Measurements from ENCODE around the gene TMEM120A. TPM values are rescaled to one million over a fixed set of nuclear protein-coding genes. Genes with fewer than 3 reads are reported as not detected.

TMEM120A gene
- total RNA-seq, 1 donor from 2014 or later = 80.4 TPM

DNA sequence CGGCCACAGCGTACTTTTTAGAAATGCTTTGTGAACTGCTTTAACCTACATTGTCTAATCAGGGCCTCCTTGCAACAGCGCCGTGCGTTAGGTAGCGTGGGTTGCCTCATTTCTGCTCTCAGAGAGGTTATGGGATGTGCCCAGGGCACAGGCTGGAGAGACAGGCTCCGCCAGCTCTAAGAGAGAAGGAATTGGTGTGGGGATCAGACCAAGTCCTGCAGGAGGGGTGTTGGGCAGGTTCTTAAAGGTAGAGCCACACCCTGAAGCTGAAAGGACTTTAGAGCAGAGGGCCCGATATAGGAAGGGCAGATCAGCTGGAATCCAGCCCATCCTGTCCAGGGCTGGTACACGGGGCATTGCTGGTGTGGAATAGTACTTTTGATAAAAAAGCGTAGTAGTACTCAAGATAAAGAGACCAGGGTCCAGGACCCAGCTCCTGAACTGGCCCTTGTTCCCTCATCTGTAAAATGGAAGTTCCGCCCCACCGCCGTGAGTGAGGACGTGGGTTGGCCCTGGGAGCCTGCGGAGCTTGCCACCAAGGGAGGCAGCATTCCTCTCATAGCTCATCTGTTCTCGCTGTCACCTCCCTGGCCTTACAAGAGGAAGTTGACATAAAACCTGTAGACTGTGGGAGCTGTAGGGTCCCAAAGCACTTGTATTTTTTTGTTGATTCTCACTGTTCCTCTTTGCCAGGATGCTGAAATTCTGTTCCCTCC lies 37.2 kb downstream of the TMEM120A start:
- peak; percentile 84 for DNase-seq (ENCODE audit: low spot score)

DNA sequence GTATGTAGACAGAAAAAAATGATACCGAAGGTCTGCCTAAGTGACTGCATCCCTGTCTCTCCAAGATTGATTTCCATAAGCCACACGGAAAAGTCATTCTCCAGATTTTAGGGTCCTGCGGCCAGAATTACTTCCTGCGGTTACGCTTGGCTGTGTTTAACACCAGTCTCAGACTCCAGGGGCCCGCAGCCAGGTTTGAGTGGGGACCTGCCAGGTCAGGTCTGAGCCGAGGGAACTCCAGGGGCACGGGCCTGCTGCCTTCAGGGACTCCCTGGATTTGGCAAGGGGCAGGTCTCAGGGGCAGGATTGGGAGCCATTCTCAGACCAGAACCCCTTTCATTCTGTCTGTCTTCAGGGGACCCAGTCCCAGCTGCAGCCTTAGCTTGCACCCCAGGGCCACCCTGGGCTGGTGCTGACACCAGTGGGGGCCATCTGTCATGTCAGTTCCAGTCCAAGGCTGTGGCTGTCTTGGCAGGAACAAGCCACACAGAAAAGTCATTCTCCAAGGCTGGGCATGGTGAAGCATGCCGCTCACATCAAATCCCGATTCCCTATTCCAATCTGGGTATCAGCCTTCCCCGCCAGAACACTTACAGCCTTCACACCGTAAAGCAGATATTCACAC lies 39.0 kb downstream of the TMEM120A start:
- DNase-seq (ENCODE audit: low spot score) = no peak

DNA sequence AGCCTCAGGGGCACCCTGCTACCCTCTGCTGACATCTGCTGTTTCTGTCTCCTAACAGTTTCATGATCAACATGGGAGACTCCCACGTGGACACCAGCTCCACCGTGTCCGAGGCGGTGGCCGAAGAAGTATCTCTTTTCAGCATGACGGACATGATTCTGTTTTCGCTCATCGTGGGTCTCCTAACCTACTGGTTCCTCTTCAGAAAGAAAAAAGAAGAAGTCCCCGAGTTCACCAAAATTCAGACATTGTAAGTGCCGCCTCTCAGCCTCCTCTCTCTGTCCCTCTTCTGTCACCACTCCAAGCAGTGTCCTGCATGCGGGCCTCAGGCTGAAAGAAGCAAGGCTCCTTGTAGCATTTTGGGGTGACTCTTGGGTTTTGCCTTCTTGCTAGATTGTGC lies 40.5 kb downstream of the TMEM120A start:
- no peak for DNase-seq (ENCODE audit: low spot score)

DNA sequence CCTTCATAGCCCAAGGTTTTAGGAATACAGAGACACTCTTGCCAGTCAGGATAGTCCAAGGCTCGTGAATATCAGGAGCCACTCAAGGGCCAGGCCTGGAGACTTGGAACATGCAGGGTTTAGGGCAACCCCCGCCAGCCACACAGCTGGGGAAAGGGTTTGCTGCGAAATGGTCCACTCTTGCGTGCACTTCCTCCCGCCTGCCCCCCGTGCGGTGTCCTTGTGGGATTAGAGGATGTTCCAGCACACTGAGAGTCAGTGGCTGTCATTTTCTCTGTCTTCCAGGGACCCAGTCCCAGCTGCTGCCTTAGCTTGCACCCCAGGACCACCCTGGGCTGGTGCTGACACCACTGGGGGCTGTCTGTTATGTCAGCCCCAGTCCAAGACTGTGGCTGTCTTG lies 41.0 kb downstream of the TMEM120A start:
- DNase-seq (ENCODE audit: low spot score) = no peak

DNA sequence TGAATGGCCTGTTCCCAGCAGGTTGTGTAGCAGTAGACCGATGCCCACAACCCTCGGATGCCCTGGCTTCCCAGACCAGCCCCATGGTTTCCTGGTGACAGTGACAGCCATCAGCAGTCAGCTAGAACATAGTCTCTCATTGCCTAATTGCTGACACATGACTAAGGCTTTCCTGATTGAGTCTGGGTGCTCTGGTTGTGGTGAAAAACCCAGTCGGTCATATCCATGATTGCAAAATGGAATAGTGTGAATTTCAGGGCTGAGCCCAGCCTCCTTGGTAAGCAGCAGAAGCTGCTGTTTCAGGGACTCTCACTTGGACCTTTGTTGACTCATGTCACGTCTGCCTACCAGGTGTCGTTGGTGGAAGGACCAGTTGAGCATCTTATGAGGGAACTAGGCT lies 42.9 kb downstream of the TMEM120A start:
- no peak for DNase-seq (ENCODE audit: low spot score)

DNA sequence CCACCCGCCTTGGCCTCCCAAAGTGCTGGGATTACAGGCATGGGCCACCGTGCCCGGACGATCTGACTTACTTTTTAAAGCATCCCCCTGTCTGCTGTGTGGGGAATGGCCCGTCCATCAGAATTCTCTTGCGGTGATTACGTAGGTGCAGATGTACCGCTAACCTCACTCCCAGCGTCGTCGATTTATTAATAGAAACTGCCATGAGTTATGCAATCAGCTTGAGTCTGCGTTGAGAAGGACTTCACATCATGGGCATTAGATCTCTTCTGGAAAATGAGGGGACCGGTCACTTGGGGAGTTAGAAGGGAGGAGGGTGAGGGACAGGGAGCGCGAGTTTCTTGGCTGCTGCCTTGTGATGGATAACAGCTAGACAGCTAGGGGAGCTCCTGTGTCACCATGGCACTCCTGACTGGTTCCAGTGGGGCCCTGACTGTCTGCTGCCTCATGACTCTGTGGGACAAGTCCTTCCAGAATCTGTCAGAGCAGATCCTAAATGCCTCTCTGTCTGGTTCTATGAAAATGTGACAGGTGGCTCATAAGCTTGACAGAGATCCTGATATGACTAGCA lies 44.2 kb downstream of the TMEM120A start:
- no peak for DNase-seq (ENCODE audit: low spot score)

DNA sequence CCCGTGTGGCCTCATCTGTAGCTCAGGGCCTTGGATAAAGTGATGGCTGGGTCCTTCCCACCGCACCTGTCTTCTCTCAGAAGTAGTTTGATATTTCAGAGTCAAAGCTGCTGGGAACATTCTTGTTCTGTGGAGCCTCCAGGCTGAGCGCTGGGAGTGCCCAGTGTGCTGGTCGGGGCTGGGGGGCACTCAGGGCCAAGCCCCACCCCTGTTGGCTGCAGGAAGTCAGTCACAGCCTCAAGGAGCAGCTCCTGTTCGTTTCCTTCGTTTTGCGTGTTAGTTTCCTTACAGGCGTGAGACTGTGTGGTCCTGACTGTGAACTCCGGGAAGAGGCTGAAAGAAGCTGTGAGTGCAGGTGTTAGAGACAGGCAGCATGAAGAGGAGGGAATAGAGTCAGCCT lies 46.2 kb downstream of the TMEM120A start:
- no peak for DNase-seq (ENCODE audit: low spot score)

DNA sequence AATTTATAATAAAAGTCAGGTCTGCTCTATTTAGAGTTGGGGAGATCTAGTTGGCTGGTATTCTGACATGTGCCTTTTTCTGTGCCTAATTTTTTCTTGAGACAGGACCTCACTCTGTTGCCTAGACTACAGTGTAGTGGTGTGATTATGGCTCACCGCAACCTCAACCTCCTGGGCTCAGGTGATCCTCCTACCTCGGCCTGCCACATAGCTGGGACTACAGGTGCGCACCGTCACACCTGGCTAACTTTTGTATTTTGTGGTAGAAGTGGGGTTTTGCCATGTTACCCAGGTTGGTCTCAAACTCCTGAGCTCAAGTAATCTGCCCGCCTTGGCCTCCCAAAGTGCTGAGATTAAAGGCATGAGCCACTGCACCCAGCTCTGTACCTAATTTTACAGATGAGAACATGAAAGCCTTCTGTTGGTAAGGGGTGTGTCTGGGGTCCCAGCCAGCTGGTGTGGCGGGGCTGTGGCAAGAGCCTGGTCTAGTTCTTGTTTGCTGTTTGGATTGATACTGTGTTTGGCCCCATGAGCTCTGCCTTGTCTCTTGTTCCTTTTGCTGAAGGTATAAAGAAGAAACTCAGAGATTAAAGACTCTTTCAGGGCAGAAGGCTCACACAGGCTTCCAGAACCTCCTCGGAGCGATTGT lies 48.1 kb downstream of the TMEM120A start:
- no peak for DNase-seq (ENCODE audit: low spot score)

DNA sequence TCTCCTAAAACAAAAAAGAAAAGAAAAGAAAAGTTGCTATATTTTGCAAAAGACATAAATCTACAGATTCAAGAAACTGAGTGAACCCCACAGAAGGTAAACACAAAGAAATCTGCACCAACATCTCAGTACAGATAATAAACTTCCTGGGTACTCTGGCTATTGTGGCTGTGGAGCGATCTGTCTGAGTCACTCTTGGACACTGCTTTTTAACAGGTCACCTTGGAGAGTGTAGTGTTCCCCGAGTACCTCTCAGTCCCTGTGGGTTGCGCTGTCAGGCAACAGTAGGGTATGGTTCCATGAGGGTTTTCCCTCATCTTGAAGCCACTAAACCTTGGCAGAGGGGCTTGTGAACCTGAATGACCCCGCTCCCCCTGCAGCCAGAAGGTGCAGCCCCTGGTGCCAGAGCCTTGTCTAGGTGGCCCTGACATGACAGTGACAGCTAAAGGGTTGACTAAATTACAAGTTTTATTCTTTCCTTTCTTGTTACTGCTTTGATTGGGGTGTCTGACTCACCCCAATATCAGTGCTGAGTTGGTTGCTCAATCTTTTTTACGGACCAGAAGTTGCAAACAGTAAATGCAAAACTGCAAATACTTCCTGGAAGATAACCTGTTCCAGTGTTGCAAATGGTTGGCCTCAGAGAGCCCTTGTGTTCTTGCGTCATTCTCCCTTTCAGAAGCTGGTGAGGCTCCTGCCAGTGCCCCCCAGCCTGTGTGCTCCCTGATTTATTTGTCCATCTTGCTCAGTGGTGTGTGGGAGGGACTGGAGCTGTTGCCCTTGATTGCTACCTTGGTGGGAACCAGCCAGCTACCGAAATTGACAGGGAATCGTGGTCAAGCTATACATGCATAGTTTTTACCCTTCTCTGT lies 48.9 kb downstream of the TMEM120A start:
- DNase-seq (ENCODE audit: low spot score) = no peak

DNA sequence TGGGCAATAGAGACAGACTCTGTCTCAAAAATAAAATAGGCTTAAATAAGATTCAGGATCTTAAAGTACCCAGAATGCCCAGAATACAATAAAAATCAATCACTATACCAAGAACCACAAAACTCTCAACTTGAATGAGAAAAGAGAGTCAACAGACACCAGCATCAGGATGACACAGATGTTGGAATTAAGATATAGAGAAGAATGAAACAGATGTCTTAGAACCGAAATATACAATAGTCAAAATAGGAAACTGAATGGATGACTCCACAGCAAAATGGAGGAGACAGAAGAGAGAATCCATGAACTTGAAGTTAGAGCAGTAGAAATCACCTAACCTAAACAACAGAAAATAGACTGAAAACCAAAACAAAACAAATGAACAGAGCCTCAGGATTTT lies 49.9 kb downstream of the TMEM120A start:
- DNase-seq (ENCODE audit: low spot score) = no peak

DNA sequence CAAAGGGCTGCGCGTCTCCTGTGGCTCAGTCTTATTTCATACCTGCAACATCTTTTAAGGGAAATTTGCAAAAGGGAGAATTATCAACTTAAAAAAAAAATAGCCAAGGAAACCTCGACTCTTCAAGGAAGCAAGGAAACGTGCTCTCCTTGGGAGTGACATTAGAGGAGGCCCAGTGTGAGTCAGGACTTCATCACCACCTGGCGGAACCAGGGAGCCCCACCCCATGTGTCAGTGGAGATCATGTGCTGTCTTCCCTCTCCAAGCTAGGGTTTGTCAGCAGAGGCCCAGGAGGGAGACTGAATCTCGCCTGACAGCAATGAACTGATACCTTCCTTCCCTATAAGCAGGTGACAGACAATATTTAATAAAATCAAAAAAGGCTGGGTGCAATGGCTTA lies 50.5 kb downstream of the TMEM120A start:
- no peak for DNase-seq (ENCODE audit: low spot score)

DNA sequence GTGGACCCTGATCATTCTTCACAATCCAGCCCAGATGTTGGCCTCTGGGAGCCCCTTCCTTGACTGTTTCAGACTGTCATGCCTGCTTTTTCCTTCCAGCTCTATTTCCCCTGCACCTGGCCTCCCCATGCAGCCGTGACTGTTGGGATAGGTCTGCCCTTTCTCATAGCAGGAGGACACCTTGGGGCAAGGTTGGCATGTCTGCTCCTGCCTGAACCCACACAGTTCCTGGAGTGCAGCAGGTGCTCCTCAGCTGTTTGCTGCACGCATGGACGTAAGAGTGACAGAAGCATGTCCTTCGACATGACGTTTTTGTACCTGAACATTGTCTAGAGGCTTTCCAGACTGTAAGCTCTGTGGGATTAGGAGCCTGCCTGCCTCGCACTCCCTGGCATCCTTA lies 55.5 kb downstream of the TMEM120A start:
- DNase-seq (ENCODE audit: low spot score) = no peak

DNA sequence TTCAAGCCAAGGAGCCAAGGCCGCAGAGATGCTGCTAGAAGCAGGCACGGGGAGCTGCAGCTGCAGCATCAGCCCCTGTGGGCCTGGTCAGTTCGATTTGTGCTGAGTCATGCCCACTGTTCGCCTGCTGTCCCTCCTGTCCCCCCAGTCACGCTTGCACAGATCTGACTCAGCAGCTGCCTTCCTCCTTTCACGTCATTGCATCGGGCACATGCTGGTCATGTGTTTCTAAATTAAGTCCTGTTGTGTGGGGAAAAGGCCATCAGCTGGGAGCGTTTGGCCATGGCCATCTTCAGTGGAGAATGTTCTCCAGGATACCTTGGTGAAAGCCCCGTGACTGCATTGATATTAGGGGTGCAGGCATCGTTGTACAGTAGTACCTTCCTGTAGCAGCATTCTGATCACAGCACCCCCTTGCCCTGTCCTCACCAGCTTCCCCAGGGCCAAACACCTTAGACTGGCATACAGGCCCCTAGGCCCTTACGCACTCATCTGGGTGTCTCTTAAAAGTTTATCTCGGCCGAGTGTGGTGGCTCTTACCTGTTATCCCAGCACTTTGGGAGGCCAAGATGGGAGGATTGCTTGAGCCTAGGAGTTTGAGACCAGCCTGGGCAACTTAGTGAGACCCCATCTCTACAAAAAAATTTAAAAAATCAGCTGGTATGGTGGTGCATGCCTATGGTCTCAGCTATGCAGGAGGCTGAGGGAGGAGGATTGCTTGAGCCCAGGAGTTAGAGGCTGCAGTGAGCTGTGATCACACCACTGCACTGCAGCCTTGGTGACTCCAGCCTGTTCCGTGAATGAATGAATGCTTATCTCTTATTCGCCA lies 56.2 kb downstream of the TMEM120A start:
- DNase-seq (ENCODE audit: low spot score) = peak; percentile 70

Other genes starting within 250 kb of the TMEM120A start
- gene CCL26, start 222.4 kb downstream of the TMEM120A start, total RNA-seq = 1.1 TPM
- gene CCL24, start 180.8 kb downstream of the TMEM120A start, total RNA-seq = not detected
- 82.7 TPM for gene RHBDD2, start 115.6 kb downstream of the TMEM120A start, total RNA-seq
- 158 TPM for gene POR, start 79.4 kb downstream of the TMEM120A start, total RNA-seq
- 45.4 TPM for gene STYXL1, start 53.4 kb upstream of the TMEM120A start, total RNA-seq
- 177 TPM for gene MDH2, start 53.5 kb upstream of the TMEM120A start, total RNA-seq
- 2.3 TPM for gene SRRM3, start 207.3 kb upstream of the TMEM120A start, total RNA-seq